ENCODE measurements around the gene SBF2. TPM values are rescaled to one million over a fixed set of nuclear protein-coding genes. Genes with fewer than 3 reads are reported as not detected.

The SBF2 gene
- polyA plus RNA-seq, 1 donor from 2014 or later, result 53.4 TPM

- H2AFZ ChIP-seq (ENCODE audit: low read depth, low read length), result no peak overlapping the region
- no peaks in the 10 kb centered on the region for H4K20me1 ChIP-seq (ENCODE audit: insufficient read depth)
- no peaks in the 10 kb centered on the region for H3K9me2 ChIP-seq (ENCODE audit: insufficient read depth, low read length)
- H3F3A ChIP-seq (ENCODE audit: insufficient read depth, low read length, poor library complexity, severe bottlenecking), result no peaks in the 10 kb centered on the region
- H3K9ac ChIP-seq (ENCODE audit: low read length), result no peak overlapping the region
- H3K4me2 ChIP-seq (ENCODE audit: low read length), result no peak overlapping the region
- H3K79me2 ChIP-seq (replicated peaks; ENCODE audit: insufficient read depth, low read length), result no peaks in the 10 kb centered on the region
- no peaks in the 10 kb centered on the region for H3K27me3 ChIP-seq (ENCODE audit: insufficient read depth, low read depth, low read length)
- H3K27ac ChIP-seq (ENCODE audit: low read length), result no peak overlapping the region
- no peaks in the 10 kb centered on the region for H3K36me3 ChIP-seq (ENCODE audit: insufficient read depth, low read length)
- no peaks in the 10 kb centered on the region for H3K9me3 ChIP-seq (ENCODE audit: low read length)
- H3K4me3 ChIP-seq (ENCODE audit: low read length), result no peak overlapping the region
- TF ChIP-seq REST (IDR thresholded peaks at IDR 0.05; ENCODE audit: borderline replicate concordance) (no peak), POLR2AphosphoS5 (IDR thresholded peaks at IDR 0.05) (no peak), TAF1 (IDR thresholded peaks at IDR 0.05; ENCODE audit: low read depth) (no peak), MXI1 (conservative IDR thresholded peaks at IDR 0.05; ENCODE audit: poor library complexity, severe bottlenecking) (no peak)
Measured at GRCh38 chr11:9878936-9879335, 415.1 kb downstream of the SBF2 start.

GRCh38 chr11:9876331-9876730 lies 417.7 kb downstream of the SBF2 start:
- Histone ChIP-seq H3K27me3 (ENCODE audit: insufficient read depth, low read depth, low read length) (no peaks in the 10 kb centered on the region), H3K79me2 (replicated peaks; ENCODE audit: insufficient read depth, low read length) (no peaks in the 10 kb centered on the region), H3F3A (ENCODE audit: insufficient read depth, low read length, poor library complexity, severe bottlenecking) (no peaks in the 10 kb centered on the region), H3K9ac (ENCODE audit: low read length) (no peak overlapping the region), H3K9me3 (ENCODE audit: low read length) (peaks cover 7% of the 10 kb centered on the region), H3K9me2 (ENCODE audit: insufficient read depth, low read length) (no peaks in the 10 kb centered on the region), H3K27ac (ENCODE audit: low read length) (no peak overlapping the region), H2AFZ (ENCODE audit: low read depth, low read length) (no peak overlapping the region), H4K20me1 (ENCODE audit: insufficient read depth) (no peaks in the 10 kb centered on the region), H3K4me3 (ENCODE audit: low read length) (no peak overlapping the region), H3K36me3 (ENCODE audit: insufficient read depth, low read length) (no peaks in the 10 kb centered on the region), H3K4me2 (ENCODE audit: low read length) (no peak overlapping the region)
- TF ChIP-seq POLR2AphosphoS5 (IDR thresholded peaks at IDR 0.05) (no peak), CTCF (IDR thresholded peaks at IDR 0.05; ENCODE audit: poor library complexity, severe bottlenecking) (no peak), EP300 (conservative IDR thresholded peaks at IDR 0.05; ENCODE audit: poor library complexity, severe bottlenecking) (no peak)

- H3K9ac ChIP-seq (ENCODE audit: low read length), result no peak overlapping the region
- no peak overlapping the region for H2AFZ ChIP-seq (ENCODE audit: low read depth, low read length)
- H3K9me3 ChIP-seq (ENCODE audit: low read length), result peaks cover 7% of the 10 kb centered on the region
- no peak overlapping the region for H3K4me2 ChIP-seq (ENCODE audit: low read length)
- H3K27me3 ChIP-seq (ENCODE audit: insufficient read depth, low read depth, low read length), result no peaks in the 10 kb centered on the region
- no peaks in the 10 kb centered on the region for H3K36me3 ChIP-seq (ENCODE audit: insufficient read depth, low read length)
- no peak overlapping the region for H3K27ac ChIP-seq (ENCODE audit: low read length)
- H3K79me2 ChIP-seq (replicated peaks; ENCODE audit: insufficient read depth, low read length), result no peaks in the 10 kb centered on the region
- no peaks in the 10 kb centered on the region for H3F3A ChIP-seq (ENCODE audit: insufficient read depth, low read length, poor library complexity, severe bottlenecking)
- H4K20me1 ChIP-seq (ENCODE audit: insufficient read depth), result no peaks in the 10 kb centered on the region
- no peak for TF ChIP-seq SMC3 (conservative IDR thresholded peaks at IDR 0.05; ENCODE audit: poor library complexity)
- TF ChIP-seq MXI1 (conservative IDR thresholded peaks at IDR 0.05; ENCODE audit: poor library complexity, severe bottlenecking), result no peak
- TF ChIP-seq EP300 (conservative IDR thresholded peaks at IDR 0.05; ENCODE audit: poor library complexity, severe bottlenecking), result no peak
- TF ChIP-seq CTCF (IDR thresholded peaks at IDR 0.05; ENCODE audit: poor library complexity, severe bottlenecking), result no peak
- no peak for TF ChIP-seq TAF1 (IDR thresholded peaks at IDR 0.05; ENCODE audit: low read depth)
- no peak for TF ChIP-seq RAD21 (conservative IDR thresholded peaks at IDR 0.05)
- TF ChIP-seq POLR2AphosphoS5 (IDR thresholded peaks at IDR 0.05), result no peak
- no peak for TF ChIP-seq EZH2 (IDR thresholded peaks at IDR 0.05; ENCODE audit: borderline replicate concordance, insufficient read depth, low read length, poor library complexity, severe bottlenecking)
- no peak for TF ChIP-seq REST (IDR thresholded peaks at IDR 0.05; ENCODE audit: borderline replicate concordance)
- no peaks in the 10 kb centered on the region for H3K9me2 ChIP-seq (ENCODE audit: insufficient read depth, low read length)
- no peak overlapping the region for H3K4me3 ChIP-seq (ENCODE audit: low read length)
Measured at GRCh38 chr11:9875862-9876261, 418.2 kb downstream of the SBF2 start.
